Fibroblast of lung (primary cell): ENCODE results near the gene OSBPL7. TPM values are rescaled to one million over a fixed set of nuclear protein-coding genes. Genes with fewer than 3 reads are reported as not detected.

Experiments
- DNase-seq, 2 donors: peaks; one replicate each; pipeline versions ENCODE4 v3.0.0 to v3.0.0-alpha.2; 2010; ENCODE audit warnings: low read depth in 2 of 2
- H2AFZ ChIP-seq: 2 replicates; pipeline ENCODE4 v1.5.1; 2012; ENCODE audit warnings: low read length, control low read depth, inconsistent platforms
- H3K27ac ChIP-seq: 2 replicates; pipeline ENCODE4 v1.5.1; 2011; ENCODE audit warnings: low read length, control low read depth; ENCODE audit not compliant: insufficient read depth
- H3K27me3 ChIP-seq: 2 replicates; pipeline ENCODE4 v1.5.1; 2011; ENCODE audit warnings: mild to moderate bottlenecking, low read length; ENCODE audit not compliant: control insufficient read depth, insufficient read depth
- H3K36me3 ChIP-seq: 2 replicates; pipeline ENCODE4 v1.5.1; 2011; ENCODE audit warnings: low read length; ENCODE audit not compliant: control insufficient read depth, insufficient read depth
- H3K4me1 ChIP-seq: 2 replicates; pipeline ENCODE4 v1.5.1; 2011; ENCODE audit warnings: low read length; ENCODE audit not compliant: control insufficient read depth, insufficient read depth; ENCODE audit errors: extremely low read depth
- H3K4me2 ChIP-seq: 2 replicates; pipeline ENCODE4 v1.5.1; 2011; ENCODE audit warnings: low read length, control low read depth; ENCODE audit not compliant: insufficient read depth; ENCODE audit errors: extremely low read depth
- H3K4me3 ChIP-seq, 4 experiments: fragments of 200-600 bp in 1 of 4; sonication (generic) in 1 of 4; replicated peaks in 1 of 4; 2 replicates each; pipeline ENCODE4 v1.5.1; 2011 to 2016; ENCODE audit warnings: low read length in 4 of 4, low read depth in 3 of 4, mild to moderate bottlenecking in 3 of 4, control low read depth in 2 of 4, inconsistent platforms in 1 of 4, mixed read lengths in 1 of 4; ENCODE audit not compliant: insufficient read depth in 1 of 4; ENCODE audit errors: control extremely low read depth in 1 of 4
- H3K79me2 ChIP-seq: 2 replicates; pipeline ENCODE4 v1.5.1; 2012; ENCODE audit warnings: mild to moderate bottlenecking, low read length, inconsistent platforms; ENCODE audit not compliant: control insufficient read depth, insufficient read depth
- H3K9ac ChIP-seq: 2 replicates; pipeline ENCODE4 v1.5.1; 2011; ENCODE audit warnings: mild to moderate bottlenecking, low read length, control low read depth; ENCODE audit not compliant: insufficient read depth
- H3K9me3 ChIP-seq: 2 replicates; pipeline ENCODE4 v1.5.1; 2012; ENCODE audit warnings: low read depth, low read length; ENCODE audit not compliant: control insufficient read depth, insufficient read depth
- H4K20me1 ChIP-seq: 2 replicates; pipeline ENCODE4 v1.5.1; 2011; ENCODE audit warnings: low read length; ENCODE audit not compliant: control insufficient read depth, insufficient read depth; ENCODE audit errors: extremely low read depth
- CTCF ChIP-seq, 2 donors: IDR thresholded peaks in 1 of 2; conservative IDR thresholded peaks in 1 of 2; 1 replicate in 1 of 2; 2 replicates in 1 of 2; pipeline ENCODE4 v1.5.1; 2011 to 2012; ENCODE audit warnings: low read length in 2 of 2, control low read depth in 1 of 2, inconsistent platforms in 1 of 2, low read depth in 1 of 2, mild to moderate bottlenecking in 1 of 2
- EZH2 ChIP-seq: IDR thresholded peaks from 2 replicates; pipeline ENCODE4 v1.5.1; 2012; ENCODE audit warnings: low read length, control low read depth, mild to moderate bottlenecking; ENCODE audit errors: missing control alignments
- polyA plus RNA-seq, 2 donors: library from polyadenylated mRNA; depleted of rRNA in 1 of 2; stranded (reverse) in 1 of 2; unstranded in 1 of 2; fragments of >200 nt; gene quantifications; 2 replicates each; pipeline ENCODE4 v1.2.1, GENCODE V29; 2011 to 2012; ENCODE audit warnings: missing spikeins in 1 of 2
- total RNA-seq: library from RNA; depleted of rRNA; stranded (reverse); fragments of >200 nt; gene quantifications from 2 replicates; pipeline ENCODE4 v1.2.1, GENCODE V29; 2014

OSBPL7 gene
- total and polyA plus RNA-seq, 2 donors (not counting 1 experiment from before 2014, with no cell fraction given) = 2.1 to 7.1 TPM

DNA sequence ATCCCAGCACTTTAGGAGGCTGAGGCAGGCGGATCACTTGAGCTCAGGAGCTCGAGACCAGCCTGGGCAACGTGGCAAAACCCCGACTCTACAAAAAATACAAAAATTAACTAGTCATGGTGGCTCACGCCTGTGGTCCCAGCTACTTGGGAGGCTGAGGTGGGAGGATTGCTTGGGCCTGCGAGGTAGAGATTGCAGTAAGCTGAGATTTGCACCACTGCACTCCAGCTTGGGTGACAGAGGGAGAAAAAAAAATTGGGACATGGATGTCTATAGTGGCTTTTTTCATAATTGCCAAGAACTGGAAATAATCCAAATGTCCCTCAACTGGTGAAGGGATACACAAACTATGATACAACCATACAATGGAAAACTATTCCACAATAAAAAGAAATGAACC lies 28.6 kb downstream of the OSBPL7 start:
- Histone ChIP-seq H2AFZ (no peak overlapping the region), H3K9me3 (no peaks in the 10 kb centered on the region)

DNA sequence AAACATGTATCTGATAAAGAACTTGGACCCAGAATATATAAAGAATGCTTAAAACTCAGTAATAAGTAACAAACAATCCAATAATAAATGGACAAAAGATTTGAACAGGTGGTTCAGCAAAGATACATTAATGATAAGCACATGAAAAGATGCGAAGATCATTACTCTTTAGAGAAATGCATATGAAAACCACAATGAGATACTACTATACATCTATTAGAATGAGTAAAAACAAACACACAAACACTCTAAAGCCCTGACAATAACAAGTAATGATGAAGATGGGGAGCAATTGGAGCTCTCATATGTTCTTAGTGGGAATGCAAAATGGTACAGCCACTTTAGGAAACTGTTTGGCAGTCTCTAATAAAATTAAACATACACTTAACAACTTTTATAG lies 29.1 kb downstream of the OSBPL7 start:
- Histone ChIP-seq H3K79me2 (no peaks in the 10 kb centered on the region), H3K36me3 (no peaks in the 10 kb centered on the region), H3K27ac (no peak overlapping the region), H3K9ac (no peak overlapping the region), H3K4me1 (no peaks in the 10 kb centered on the region), H3K4me2 (no peak overlapping the region), H2AFZ (no peak overlapping the region), H4K20me1 (no peaks in the 10 kb centered on the region), H3K27me3 (peaks cover 27% of the 10 kb centered on the region), H3K4me3 (no peak overlapping the region), H3K9me3 (no peaks in the 10 kb centered on the region)
- TF ChIP-seq CTCF (conservative IDR thresholded peaks at IDR 0.05 in 1 of 2, IDR thresholded peaks at IDR 0.05 in 1 of 2; ENCODE audit: low read depth in 1 of 2, low read length in 2 of 2) (no peak), EZH2 (no peak)
- no peak for DNase-seq

More for the DNA sequence above, 28.6 kb downstream of the OSBPL7 start:
- DNase-seq = no peak
- no peak overlapping the region for H3K4me3 ChIP-seq
- no peak overlapping the region for H3K9ac ChIP-seq
- H3K27me3 ChIP-seq = peaks cover 27% of the 10 kb centered on the region
- H3K36me3 ChIP-seq = no peaks in the 10 kb centered on the region
- TF ChIP-seq EZH2 (no peak), CTCF (conservative IDR thresholded peaks at IDR 0.05 in 1 of 2, IDR thresholded peaks at IDR 0.05 in 1 of 2; ENCODE audit: low read depth in 1 of 2, low read length in 2 of 2) (no peak)
- no peaks in the 10 kb centered on the region for H4K20me1 ChIP-seq
- no peak overlapping the region for H3K4me2 ChIP-seq
- no peak overlapping the region for H3K27ac ChIP-seq
- no peaks in the 10 kb centered on the region for H3K79me2 ChIP-seq
- no peaks in the 10 kb centered on the region for H3K4me1 ChIP-seq

DNA sequence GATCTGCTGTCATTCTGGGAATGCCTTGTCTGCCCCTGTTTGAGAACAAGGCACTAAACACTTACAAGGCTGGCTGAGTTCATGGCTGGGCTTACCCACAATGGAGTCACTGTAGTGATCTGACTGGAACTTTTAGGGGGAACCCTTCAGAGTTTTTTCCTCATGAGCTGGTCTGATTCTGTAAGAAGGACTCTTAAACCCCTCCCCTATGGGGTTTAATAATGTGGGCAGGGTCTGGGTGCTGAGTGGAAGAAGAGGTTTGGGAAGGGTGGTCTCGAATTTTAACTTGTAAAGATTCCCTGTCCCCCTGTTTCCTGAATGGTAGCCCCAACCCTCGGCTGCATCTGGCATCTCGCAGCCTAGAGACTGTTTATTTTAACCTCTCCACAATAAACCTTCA lies 30.6 kb downstream of the OSBPL7 start:
- Histone ChIP-seq H3K4me1 (no peaks in the 10 kb centered on the region), H3K36me3 (no peaks in the 10 kb centered on the region), H2AFZ (no peak overlapping the region), H4K20me1 (no peaks in the 10 kb centered on the region), H3K9me3 (no peaks in the 10 kb centered on the region), H3K27me3 (peaks cover 27% of the 10 kb centered on the region), H3K4me2 (no peak overlapping the region), H3K9ac (no peak overlapping the region), H3K79me2 (no peaks in the 10 kb centered on the region), H3K4me3 (no peak overlapping the region), H3K27ac (no peak overlapping the region)
- TF ChIP-seq CTCF (conservative IDR thresholded peaks at IDR 0.05 in 1 of 2, IDR thresholded peaks at IDR 0.05 in 1 of 2; ENCODE audit: low read depth in 1 of 2, low read length in 2 of 2) (no peak), EZH2 (no peak)
- no peak for DNase-seq
